Activated CD4-positive, alpha-beta T cell treated with anti-CD3 and anti-CD28 coated beads, Interleukin-2, Interleukin-4, amounts not matched to agents 100 ng/mL and 50 ng/mL, durations not matched to agents 16 hours and 8 hours (primary cell): ENCODE measurements around the gene WBP1L.
"Not testable (repeated sequence)": the region's sequence is repeated elsewhere in the genome, so short reads cannot be mapped to it uniquely, and the experiment has no call there.

ENCODE experiments used
- DNase-seq: peaks from one replicate; pipeline ENCODE4 v3.0.0-alpha.2; 2020; ENCODE audit warnings: low spot score

The WBP1L gene

GRCh38 chr10:102838276-102838927 is 94.7 kb downstream of the WBP1L start:
- DNase-seq = not testable (repeated sequence)

GRCh38 chr10:102841827-102842345 is 98.1 kb downstream of the WBP1L start:
- no peak for DNase-seq

DNA sequence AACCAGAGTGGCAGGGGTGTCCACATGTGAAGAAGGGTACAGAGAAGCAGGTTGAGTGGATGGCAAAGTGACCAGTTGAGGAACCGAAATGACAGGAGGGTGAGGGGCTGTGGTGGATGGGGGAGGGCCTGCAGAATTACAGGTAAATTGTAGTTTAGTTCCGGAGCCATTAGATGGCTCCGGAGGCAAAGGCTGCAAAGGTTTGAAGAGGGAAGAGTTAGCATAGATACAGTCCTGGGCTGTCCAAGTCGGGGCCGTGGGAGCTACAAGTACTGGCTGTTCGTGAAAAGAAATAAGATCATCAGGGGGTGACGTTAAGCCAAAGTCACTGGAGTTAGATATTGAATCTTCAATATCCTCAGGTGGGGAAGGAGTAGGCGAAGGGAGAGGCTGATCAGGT is 99.4 kb downstream of the WBP1L start:
- DNase-seq = not testable (repeated sequence)

GRCh38 chr10:102844190-102844776 is 100.5 kb downstream of the WBP1L start:
- DNase-seq = not testable (repeated sequence)

DNA sequence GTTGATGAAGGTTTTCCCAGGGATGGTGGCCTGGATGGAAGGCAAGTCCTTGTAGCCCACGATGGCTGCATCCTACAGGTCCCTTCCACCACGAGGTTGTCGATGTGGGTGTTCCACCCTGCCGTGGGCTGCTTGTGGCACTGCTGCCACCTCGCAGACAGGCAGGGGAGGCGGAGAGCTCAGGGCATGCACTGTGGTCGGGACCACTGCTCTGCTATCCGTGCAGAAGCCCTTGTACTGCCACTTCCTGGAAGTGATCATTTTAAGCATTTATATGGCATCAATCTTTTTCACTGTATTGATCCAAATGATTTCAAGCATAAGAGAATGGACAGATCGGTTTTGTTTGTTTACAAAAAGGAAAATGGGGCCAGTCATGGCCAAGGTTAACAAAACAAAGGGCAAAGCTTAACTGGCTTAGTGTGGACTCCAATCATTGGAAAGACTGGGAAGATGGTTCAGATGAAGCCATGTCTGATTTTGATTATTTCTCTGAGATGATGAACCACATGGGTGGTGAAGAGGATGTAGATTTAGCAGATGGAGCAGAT is 101.7 kb downstream of the WBP1L start:
- no peak for DNase-seq

DNA sequence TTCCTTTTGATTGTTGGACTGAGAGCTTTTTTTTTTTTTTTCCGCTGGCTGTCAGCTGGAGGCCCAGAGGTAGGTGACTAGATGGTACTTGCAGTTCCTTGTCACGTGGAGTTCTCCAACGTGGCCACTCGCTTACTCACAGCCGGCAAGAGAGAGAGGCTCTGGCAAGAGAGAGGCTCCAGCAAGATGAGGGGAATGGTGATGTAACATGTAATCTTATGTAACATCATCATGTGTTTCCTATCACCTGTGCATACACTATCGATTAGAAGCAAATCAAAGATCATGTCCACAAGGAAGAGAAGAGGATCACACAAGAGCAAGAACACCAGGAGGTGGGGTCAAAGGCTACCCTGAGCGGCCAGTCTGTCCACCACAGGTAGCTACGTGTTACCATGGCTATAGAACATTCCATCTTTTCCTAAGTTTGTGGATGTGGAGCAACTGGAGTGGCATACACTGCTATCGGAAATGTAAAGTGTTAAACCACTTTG is 106.3 kb downstream of the WBP1L start:
- DNase-seq = no peak

DNA sequence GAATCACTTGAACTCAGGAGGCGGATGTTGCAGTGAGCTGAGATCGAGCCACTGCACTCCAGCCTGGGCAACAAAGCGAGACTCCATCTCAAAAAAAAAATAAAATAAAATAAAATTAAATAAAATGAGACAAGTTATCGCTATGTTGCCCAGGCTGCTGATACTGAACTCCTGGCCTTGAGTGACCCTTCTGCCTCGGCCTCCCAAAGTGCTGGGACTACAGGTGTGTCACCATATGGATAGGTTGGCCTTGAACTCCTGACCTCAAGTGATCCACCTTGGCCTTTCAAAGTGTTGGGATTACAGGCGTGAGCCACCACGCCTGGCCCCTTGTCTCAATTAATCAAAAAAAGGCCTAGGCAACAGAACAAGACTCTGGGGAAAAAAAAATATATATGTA is 109.5 kb downstream of the WBP1L start:
- DNase-seq = not testable (repeated sequence)

DNA sequence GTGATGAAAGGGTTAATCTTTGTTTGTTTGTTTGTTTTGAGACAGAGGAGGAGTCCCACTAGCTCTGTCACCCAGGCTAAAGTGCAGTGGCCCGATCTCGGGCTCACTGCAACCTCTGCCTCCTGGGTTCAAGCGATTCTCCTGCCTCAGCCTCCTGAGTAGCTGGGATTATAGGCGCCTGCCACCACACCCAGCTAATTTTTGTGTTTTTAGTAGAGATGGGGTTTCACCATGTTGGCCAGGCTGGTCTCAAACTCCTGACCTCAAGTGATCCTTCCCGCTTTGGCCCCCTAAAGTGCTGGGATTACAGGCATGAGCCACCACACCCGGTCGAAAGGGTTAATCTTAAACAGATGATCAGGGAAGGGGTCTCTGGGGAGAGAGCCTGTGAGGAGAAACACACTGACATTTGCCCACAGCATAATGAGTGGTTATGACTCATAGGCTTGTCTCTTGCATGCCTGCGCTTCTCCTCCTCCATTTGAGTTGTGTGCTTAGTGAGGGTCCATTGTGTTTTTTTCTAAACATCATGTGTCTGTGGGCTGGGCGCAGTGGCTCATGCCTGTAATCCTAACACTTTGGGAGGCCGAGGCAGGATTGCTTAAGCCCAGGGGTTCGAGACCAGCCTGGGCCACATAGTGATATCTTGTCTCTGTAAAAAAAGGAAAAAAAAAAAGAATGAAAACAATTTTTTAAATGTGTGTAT is 112.1 kb downstream of the WBP1L start:
- DNase-seq = not testable (repeated sequence)

GRCh38 chr10:102856758-102857424 is 113.1 kb downstream of the WBP1L start:
- DNase-seq = no peak

DNA sequence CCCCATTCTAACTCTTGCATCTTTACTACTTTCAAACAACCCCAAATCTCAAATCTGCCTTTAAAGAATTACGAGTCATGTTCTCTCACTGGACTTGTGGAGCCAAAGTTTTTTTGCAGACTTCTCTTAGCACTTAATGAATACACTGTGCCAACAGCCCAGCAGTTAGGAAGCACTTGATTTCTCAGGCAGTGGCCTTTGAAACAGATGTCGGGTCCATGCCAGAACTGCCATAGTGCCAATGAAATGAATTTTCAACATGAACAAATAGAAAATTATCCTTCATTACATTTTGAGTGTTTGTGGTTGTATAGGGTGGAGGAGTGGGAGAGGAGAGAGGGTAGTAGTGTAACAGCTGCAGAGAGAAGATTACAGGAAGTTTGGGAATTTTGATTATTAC is 116.2 kb downstream of the WBP1L start:
- no peak for DNase-seq

DNA sequence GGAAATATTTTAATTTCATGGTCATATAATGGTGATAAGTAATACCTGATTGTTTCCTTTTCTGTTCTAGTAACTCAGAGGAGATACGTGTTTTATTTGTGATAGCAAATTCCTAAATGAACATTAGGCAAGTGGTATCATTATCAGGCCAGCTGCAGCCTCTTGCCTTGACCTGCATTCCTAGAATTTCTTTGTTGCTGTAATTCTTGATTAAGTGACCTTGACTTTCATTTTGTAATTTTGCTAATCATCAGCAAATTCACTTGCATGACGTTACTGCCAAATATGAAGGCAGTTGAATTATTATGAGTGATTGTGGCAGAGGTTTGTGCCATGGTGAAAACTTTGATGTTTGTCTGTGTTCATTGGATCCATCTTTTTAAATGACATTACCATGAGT is 119.9 kb downstream of the WBP1L start:
- no peak for DNase-seq

GRCh38 chr10:102865620-102866019 is 121.9 kb downstream of the WBP1L start:
- DNase-seq = no peak
